Measurements from ENCODE around the gene SRSF6. TPM values are rescaled to one million over a fixed set of nuclear protein-coding genes. Genes with fewer than 3 reads are reported as not detected.
"Not testable (repeated sequence)": the region's sequence is repeated elsewhere in the genome, so short reads cannot be mapped to it uniquely, and the experiment has no call there.

Gene SRSF6
- total RNA-seq, 1 experiment from 2014 or later: 159 TPM

DNA sequence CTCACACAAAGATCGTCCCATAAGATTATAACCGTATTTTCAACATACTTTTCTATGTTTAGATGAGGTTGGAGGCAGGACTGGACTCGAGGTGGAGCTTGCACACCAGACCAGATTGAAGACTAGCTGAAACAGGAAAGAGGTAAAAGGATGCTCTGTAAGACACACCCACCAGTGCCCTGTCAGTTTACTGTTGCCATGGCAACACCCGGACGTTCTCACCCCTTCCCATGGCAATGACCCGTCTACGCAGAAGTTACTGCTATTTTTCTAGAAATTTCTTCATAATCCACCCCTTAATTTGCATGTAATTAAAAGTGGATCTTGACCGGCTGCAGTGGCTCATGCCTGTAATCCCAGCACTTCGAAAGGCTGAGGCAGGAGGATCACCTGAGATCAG lies 13.6 kb upstream of the SRSF6 start:
- TF ChIP-seq CTCF (IDR thresholded peaks at IDR 0.05) (no peak), SIN3A (IDR thresholded peaks at IDR 0.05; ENCODE audit: borderline replicate concordance, insufficient read depth, low read depth, low read length) (no peak), TCF7L2 (IDR thresholded peaks at IDR 0.05; ENCODE audit: low read depth, low read length) (no peak), POLR2AphosphoS5 (IDR thresholded peaks at IDR 0.05; ENCODE audit: low read depth, low read length) (no peak)
- TF ChIP-seq, protein P1, sequence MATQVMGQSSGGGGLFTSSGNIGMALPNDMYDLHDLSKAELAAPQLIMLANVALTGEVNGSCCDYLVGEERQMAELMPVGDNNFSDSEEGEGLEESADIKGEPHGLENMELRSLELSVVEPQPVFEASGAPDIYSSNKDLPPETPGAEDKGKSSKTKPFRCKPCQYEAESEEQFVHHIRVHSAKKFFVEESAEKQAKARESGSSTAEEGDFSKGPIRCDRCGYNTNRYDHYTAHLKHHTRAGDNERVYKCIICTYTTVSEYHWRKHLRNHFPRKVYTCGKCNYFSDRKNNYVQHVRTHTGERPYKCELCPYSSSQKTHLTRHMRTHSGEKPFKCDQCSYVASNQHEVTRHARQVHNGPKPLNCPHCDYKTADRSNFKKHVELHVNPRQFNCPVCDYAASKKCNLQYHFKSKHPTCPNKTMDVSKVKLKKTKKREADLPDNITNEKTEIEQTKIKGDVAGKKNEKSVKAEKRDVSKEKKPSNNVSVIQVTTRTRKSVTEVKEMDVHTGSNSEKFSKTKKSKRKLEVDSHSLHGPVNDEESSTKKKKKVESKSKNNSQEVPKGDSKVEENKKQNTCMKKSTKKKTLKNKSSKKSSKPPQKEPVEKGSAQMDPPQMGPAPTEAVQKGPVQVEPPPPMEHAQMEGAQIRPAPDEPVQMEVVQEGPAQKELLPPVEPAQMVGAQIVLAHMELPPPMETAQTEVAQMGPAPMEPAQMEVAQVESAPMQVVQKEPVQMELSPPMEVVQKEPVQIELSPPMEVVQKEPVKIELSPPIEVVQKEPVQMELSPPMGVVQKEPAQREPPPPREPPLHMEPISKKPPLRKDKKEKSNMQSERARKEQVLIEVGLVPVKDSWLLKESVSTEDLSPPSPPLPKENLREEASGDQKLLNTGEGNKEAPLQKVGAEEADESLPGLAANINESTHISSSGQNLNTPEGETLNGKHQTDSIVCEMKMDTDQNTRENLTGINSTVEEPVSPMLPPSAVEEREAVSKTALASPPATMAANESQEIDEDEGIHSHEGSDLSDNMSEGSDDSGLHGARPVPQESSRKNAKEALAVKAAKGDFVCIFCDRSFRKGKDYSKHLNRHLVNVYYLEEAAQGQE (IDR thresholded peaks at IDR 0.05; ENCODE audit: insufficient read depth in 1 of 2, low read depth in 2 of 2, low read length in 1 of 2): no peak
- DNase-seq (ENCODE audit: low read depth, low spot score) (no peak), ATAC-seq (no peak)
- no TSS peak for BruUV-seq (replicated peaks)
- intact Hi-C loops (cut with micrococcal nuclease; ENCODE audit: unreplicated experiment) (loop anchor here (10.0 kb wide), 1 partner anchor 641 kb away; no protein-coding TSS in a partner anchor), in situ Hi-C loops (cut with HindIII; ENCODE audit: low pct_unique_long_range_greater_than_20kb, low sequenced_read_pairs) (no loop called here)
- ChIA-PET POLR2A (no interaction called here), CTCF (interaction anchor here (1.0 kb wide), 1 partner anchor 15 kb away, joined by 3 read pairs; no protein-coding TSS in a partner anchor)
- Histone ChIP-seq H3K27ac (ENCODE audit: low read length) (no peak overlapping the region), H3K4me3 (ENCODE audit: low read depth in 2 of 2, low read length in 2 of 2) (no peak overlapping the region), H3K36me3 (ENCODE audit: control insufficient read depth, insufficient read depth, low read length) (no peaks in the 10 kb centered on the region), H3K4me1 (ENCODE audit: control insufficient read depth, insufficient read depth, low read length) (no peaks in the 10 kb centered on the region), H3K27me3 (ENCODE audit: control insufficient read depth, insufficient read depth, low read length) (no peaks in the 10 kb centered on the region), H3K9me3 (ENCODE audit: control insufficient read depth, insufficient read depth, low read depth, low read length) (no peaks in the 10 kb centered on the region)

GRCh38 chr20:43446361-43446879 lies 11.3 kb upstream of the SRSF6 start:
- no peak for TF ChIP-seq TCF7L2 (IDR thresholded peaks at IDR 0.05; ENCODE audit: low read depth, low read length)
- no peak for ATAC-seq
- no peaks in the 10 kb centered on the region for H3K36me3 ChIP-seq (ENCODE audit: control insufficient read depth, insufficient read depth, low read length)
- intact Hi-C loops (cut with micrococcal nuclease; ENCODE audit: unreplicated experiment) (loop anchor here (10.0 kb wide), 1 partner anchor 638 kb away; no protein-coding TSS in a partner anchor), in situ Hi-C loops (cut with HindIII; ENCODE audit: low pct_unique_long_range_greater_than_20kb, low sequenced_read_pairs) (no loop called here)
- no peaks in the 10 kb centered on the region for H3K9me3 ChIP-seq (ENCODE audit: control insufficient read depth, insufficient read depth, low read depth, low read length)
- CTCF ChIA-PET: no interaction called here
- no peaks in the 10 kb centered on the region for H3K4me1 ChIP-seq (ENCODE audit: control insufficient read depth, insufficient read depth, low read length)
- H3K4me3 ChIP-seq (ENCODE audit: low read depth in 2 of 2, low read length in 2 of 2): no peak overlapping the region
- POLR2A ChIA-PET: no interaction called here
- BruUV-seq (replicated peaks): no TSS peak
- no peaks in the 10 kb centered on the region for H3K27me3 ChIP-seq (ENCODE audit: control insufficient read depth, insufficient read depth, low read length)
- H3K27ac ChIP-seq (ENCODE audit: low read length): no peak overlapping the region
- no peak for DNase-seq (ENCODE audit: low read depth, low spot score)

DNA sequence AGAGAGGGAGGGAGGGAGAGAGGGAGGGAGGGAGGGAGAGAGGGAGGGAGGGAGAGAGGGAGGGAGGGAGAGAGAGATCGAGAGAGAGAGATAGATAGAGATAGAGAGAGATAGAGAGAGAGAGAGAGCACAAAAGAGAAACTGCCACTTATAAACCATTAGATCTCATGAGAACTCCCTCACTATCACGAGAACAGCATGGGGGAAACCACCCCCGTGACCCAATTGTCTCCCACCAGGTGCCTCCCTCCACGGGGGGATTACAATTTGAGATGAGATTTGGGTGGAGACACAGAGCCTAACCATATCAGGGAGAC lies 9.3 kb upstream of the SRSF6 start:
- H3K36me3 ChIP-seq (ENCODE audit: control insufficient read depth, insufficient read depth, low read length); POLR2A ChIA-PET; H3K27ac ChIP-seq (ENCODE audit: low read length); DNase-seq (ENCODE audit: low read depth, low spot score); H3K9me3 ChIP-seq (ENCODE audit: control insufficient read depth, insufficient read depth, low read depth, low read length); H3K4me1 ChIP-seq (ENCODE audit: control insufficient read depth, insufficient read depth, low read length); H3K4me3 ChIP-seq (ENCODE audit: low read depth in 2 of 2, low read length in 2 of 2); H3K27me3 ChIP-seq (ENCODE audit: control insufficient read depth, insufficient read depth, low read length); BruUV-seq (replicated peaks); in situ Hi-C loops (cut with HindIII; ENCODE audit: low pct_unique_long_range_greater_than_20kb, low sequenced_read_pairs); ATAC-seq: not testable (repeated sequence)
- CTCF ChIA-PET: interaction anchor here (0.6 to 1.1 kb wide), 6 partner anchors 9 to 250 kb away, joined by 3 to 7 read pairs (median 4); no protein-coding TSS in a partner anchor
- intact Hi-C loops (cut with micrococcal nuclease; ENCODE audit: unreplicated experiment): loop anchor here (10.0 kb wide), 1 partner anchor 636 kb away; no protein-coding TSS in a partner anchor

Measured in Panc1 (cell line).